ENCODE data around the gene MSLN.

MSLN gene

DNA sequence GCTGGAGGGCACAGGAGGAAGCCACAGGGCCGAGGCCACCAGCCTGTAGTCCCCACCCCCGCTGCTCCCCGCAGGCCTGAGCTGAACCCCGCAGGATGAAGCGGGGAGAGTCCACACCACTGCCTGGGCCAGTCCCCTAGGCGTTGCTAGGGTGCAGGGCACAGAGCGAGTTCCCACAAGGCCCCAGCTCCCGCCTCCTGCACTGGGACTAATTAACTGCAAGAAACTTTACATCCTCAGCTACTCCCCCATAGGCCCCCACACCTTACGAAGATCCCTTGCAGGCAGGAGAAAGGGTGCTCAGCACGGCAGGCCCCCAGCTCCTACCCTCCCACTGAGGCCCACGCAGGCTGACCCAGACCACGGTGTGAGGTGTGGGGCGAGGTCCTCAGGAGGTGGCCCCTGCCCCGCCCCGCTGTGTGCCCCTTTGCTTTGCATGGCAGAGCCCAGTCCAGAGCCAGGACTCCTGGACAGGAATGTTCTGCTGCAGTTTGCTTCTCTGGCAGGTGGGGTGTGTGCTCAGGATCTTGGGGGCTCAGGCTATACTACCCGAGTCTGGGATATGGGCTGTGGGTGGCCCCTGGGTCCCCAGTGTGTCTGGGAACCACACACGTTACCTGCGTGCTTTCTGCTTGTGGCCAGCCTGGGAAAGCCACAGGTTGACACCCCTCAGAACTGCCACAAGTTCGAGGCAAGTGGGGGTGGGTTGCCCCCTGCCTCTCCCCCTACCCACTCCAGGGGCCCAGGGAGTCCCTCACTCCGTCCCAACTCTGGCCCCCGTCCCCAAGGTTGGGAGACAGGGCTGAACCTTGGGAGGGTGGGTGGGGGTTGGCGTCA is 38.8 kb downstream of the MSLN start:
- no peaks in the 10 kb centered on the region for H3K36me3 ChIP-seq (ENCODE audit: control insufficient read depth in 1 of 2, insufficient read depth in 2 of 2, low read length in 2 of 2)
- H3K27ac ChIP-seq (ENCODE audit: low read depth, low read length) = no peak overlapping the region
- H3K27me3 ChIP-seq (ENCODE audit: control insufficient read depth in 1 of 2, insufficient read depth in 2 of 2, low read length in 2 of 2) = peaks cover 37 to 44% of the 10 kb centered on the region in 2 donors
- H3K4me1 ChIP-seq (ENCODE audit: control insufficient read depth in 1 of 2, insufficient read depth in 2 of 2, low read length in 2 of 2) = no peaks in the 10 kb centered on the region
- no peaks in the 10 kb centered on the region for H3K9me3 ChIP-seq (ENCODE audit: control insufficient read depth in 1 of 2, low read length in 2 of 2)
- H3K4me3 ChIP-seq (ENCODE audit: low read depth in 1 of 2, low read length in 2 of 2) = no peak overlapping the region
- no peak overlapping the region for H3K9ac ChIP-seq (ENCODE audit: low read depth in 1 of 2, low read length in 2 of 2)

DNA sequence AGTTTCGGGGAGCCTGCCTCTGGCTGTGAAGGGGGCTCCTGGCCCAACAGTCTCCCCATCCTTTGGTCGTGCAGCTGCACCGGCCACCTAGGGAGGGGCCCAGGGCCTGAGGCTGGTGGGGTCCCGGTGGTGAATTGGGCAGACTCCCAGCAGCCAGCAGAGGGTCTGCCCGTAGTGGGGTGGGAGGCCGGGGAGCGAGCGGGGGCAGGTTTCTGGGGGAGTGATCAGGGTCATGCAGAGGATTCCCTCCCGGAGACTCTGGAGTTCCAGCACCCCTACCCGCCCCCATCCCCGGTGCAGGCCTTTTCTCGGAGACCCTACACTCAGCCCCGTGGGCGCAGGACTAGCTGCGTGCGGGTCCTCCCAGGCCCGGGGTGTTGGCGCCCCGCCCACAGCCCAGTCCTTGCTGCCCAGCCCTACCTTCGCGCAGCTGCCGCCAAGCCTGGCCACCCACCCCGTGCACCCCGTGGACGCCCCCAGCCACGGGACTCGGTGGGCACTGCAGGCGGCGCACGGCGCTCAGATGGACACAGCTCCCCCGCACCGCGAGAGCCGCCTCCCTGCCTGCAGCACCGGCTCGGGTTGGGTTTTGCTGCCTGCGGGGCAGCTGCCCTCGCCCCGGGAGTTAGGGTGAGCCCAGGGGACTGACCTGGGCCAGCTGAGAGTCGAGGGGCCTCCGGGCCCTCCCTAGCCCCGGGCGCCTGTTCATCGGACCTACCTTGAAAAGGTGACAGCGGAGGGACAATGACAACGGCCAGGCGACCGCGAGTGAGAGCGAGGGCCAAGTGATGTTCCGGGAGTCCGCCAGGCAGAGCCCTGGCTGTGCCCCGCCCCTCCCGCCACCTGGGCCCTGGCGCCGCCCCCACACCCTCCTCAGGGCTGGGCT is 39.7 kb downstream of the MSLN start, which contains the start of gene GNG13:
Gene GNG13 (minus strand): TSS at position 787 of the 886 bp plus-strand sequence. CDS start 1,657 bp downstream, outside the sequence.
- Histone ChIP-seq H3K9me3 (ENCODE audit: control insufficient read depth in 1 of 2, low read length in 2 of 2) (no peaks in the 10 kb centered on the region), H3K27ac (ENCODE audit: low read depth, low read length) (no peak within 1 kb of the TSS), H3K4me3 (ENCODE audit: low read depth in 1 of 2, low read length in 2 of 2) (no peak within 1 kb of the TSS), H3K4me1 (ENCODE audit: control insufficient read depth in 1 of 2, insufficient read depth in 2 of 2, low read length in 2 of 2) (no peaks in the 10 kb centered on the region), H3K9ac (ENCODE audit: low read depth in 1 of 2, low read length in 2 of 2) (no peak within 1 kb of the TSS), H3K36me3 (ENCODE audit: control insufficient read depth in 1 of 2, insufficient read depth in 2 of 2, low read length in 2 of 2) (no peaks in the 10 kb centered on the region), H3K27me3 (ENCODE audit: control insufficient read depth in 1 of 2, insufficient read depth in 2 of 2, low read length in 2 of 2) (peaks cover 42 to 44% of the 10 kb centered on the region in 2 donors)

GRCh38 chr16:800834-801511 is 40.4 kb downstream of the MSLN start:
- Histone ChIP-seq H3K9me3 (ENCODE audit: control insufficient read depth in 1 of 2, low read length in 2 of 2) (no peaks in the 10 kb centered on the region), H3K27me3 (ENCODE audit: control insufficient read depth in 1 of 2, insufficient read depth in 2 of 2, low read length in 2 of 2) (peaks cover 42 to 44% of the 10 kb centered on the region in 2 donors), H3K4me3 (ENCODE audit: low read depth in 1 of 2, low read length in 2 of 2) (no peak overlapping the region), H3K9ac (ENCODE audit: low read depth in 1 of 2, low read length in 2 of 2) (no peak overlapping the region), H3K27ac (ENCODE audit: low read depth, low read length) (no peak overlapping the region), H3K4me1 (ENCODE audit: control insufficient read depth in 1 of 2, insufficient read depth in 2 of 2, low read length in 2 of 2) (no peaks in the 10 kb centered on the region), H3K36me3 (ENCODE audit: control insufficient read depth in 1 of 2, insufficient read depth in 2 of 2, low read length in 2 of 2) (no peaks in the 10 kb centered on the region)

- Histone ChIP-seq H3K9me3 (ENCODE audit: control insufficient read depth in 1 of 2, low read length in 2 of 2) (no peaks in the 10 kb centered on the region), H3K4me1 (ENCODE audit: control insufficient read depth in 1 of 2, insufficient read depth in 2 of 2, low read length in 2 of 2) (no peaks in the 10 kb centered on the region), H3K36me3 (ENCODE audit: control insufficient read depth in 1 of 2, insufficient read depth in 2 of 2, low read length in 2 of 2) (no peaks in the 10 kb centered on the region), H3K9ac (ENCODE audit: low read depth in 1 of 2, low read length in 2 of 2) (no peak overlapping the region), H3K27ac (ENCODE audit: low read depth, low read length) (no peak overlapping the region), H3K27me3 (ENCODE audit: control insufficient read depth in 1 of 2, insufficient read depth in 2 of 2, low read length in 2 of 2) (peaks cover 42 to 44% of the 10 kb centered on the region in 2 donors), H3K4me3 (ENCODE audit: low read depth in 1 of 2, low read length in 2 of 2) (no peak overlapping the region)
Measured at GRCh38 chr16:801584-802363, 41.2 kb downstream of the MSLN start.

DNA sequence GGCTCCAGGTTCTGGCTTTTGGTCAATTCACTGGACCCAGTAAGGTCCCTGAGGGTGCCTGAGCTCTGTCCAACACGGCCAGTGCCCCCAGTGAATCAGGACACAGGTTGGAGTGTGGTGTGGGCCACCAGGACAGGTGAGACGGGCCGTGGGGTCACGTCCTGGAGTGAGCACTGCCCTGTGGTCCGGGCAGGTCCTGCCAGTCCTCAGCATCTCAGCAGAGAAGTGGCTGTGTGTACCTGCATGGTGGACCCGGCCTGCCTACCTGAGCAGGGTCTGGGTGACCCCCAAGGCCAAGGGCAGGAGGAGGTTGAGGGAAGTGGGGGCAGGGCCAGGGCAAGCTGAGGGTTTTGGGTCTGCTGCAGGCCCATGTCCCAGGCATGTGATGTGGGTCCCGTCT is 41.9 kb downstream of the MSLN start:
- Histone ChIP-seq H3K4me3 (ENCODE audit: low read depth in 1 of 2, low read length in 2 of 2) (no peak overlapping the region), H3K27ac (ENCODE audit: low read depth, low read length) (no peak overlapping the region), H3K9me3 (ENCODE audit: control insufficient read depth in 1 of 2, low read length in 2 of 2) (no peaks in the 10 kb centered on the region), H3K9ac (ENCODE audit: low read depth in 1 of 2, low read length in 2 of 2) (no peak overlapping the region), H3K36me3 (ENCODE audit: control insufficient read depth in 1 of 2, insufficient read depth in 2 of 2, low read length in 2 of 2) (no peaks in the 10 kb centered on the region), H3K27me3 (ENCODE audit: control insufficient read depth in 1 of 2, insufficient read depth in 2 of 2, low read length in 2 of 2) (peaks cover 42 to 44% of the 10 kb centered on the region in 2 donors), H3K4me1 (ENCODE audit: control insufficient read depth in 1 of 2, insufficient read depth in 2 of 2, low read length in 2 of 2) (no peaks in the 10 kb centered on the region)

DNA sequence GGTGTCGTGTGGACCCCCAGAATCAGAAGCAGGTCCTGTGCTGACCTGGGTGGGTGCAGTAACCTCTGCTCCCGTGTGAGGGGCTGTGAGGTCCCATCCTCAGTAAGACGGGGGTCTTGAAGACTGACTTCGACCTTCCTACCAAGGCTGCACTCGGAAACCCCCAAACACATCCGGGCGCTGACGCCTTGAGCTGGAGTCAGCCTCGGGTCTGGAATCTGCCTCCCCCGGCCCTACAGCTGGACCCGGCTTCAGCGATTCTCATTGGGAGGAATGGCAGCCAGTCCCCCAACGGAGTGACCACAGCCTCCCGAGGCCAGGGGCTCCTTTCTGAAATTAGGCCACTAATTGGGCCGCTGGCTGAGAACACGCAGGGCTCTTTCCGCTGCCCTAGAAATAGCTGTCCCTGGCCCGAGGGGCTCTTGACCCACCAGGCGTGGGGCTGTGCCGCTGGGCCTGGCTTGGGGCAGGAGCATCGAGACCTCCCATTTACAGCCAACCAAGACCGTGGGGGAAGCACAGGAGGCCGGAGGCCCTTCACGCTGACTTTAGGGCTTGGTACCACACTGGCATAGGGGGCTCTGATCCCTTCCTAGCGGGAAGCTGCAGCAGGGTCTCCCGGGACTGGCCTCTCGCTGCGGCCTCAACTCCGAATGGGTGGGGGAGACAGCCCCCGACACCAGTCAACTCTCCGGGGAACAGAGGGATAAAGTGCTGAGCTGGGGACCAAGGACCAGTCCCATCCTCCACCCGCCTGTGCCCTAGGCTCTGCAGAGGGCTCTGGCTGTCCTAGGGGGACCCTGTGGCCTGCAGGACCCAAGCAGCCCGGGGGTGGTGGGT is 42.6 kb downstream of the MSLN start:
- no peak overlapping the region for H3K9ac ChIP-seq (ENCODE audit: low read depth in 1 of 2, low read length in 2 of 2)
- no peak overlapping the region for H3K4me3 ChIP-seq (ENCODE audit: low read depth in 1 of 2, low read length in 2 of 2)
- H3K4me1 ChIP-seq (ENCODE audit: control insufficient read depth in 1 of 2, insufficient read depth in 2 of 2, low read length in 2 of 2) = peaks cover 0 to 3% of the 10 kb centered on the region in 2 donors
- no peak overlapping the region for H3K27ac ChIP-seq (ENCODE audit: low read depth, low read length)
- H3K9me3 ChIP-seq (ENCODE audit: control insufficient read depth in 1 of 2, low read length in 2 of 2) = no peaks in the 10 kb centered on the region
- peaks cover 39 to 44% of the 10 kb centered on the region in 2 donors for H3K27me3 ChIP-seq (ENCODE audit: control insufficient read depth in 1 of 2, insufficient read depth in 2 of 2, low read length in 2 of 2)
- H3K36me3 ChIP-seq (ENCODE audit: control insufficient read depth in 1 of 2, insufficient read depth in 2 of 2, low read length in 2 of 2) = no peaks in the 10 kb centered on the region

DNA sequence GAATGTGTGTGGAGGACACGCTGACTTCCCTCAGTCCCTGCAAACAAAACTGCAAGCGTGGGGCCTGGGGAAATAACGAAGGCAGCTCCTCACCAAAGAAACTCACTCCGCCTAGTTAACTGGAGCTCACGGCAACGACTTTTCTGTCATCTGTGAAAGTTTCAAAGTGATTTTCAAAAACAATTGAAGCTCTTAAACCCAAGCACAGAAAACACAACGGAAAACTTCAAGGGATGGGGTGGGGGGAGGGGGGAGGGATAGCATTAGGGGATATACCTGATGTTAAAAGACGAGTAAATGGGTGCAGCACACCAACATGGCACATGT is 43.2 kb downstream of the MSLN start:
- Histone ChIP-seq H3K4me3 (ENCODE audit: low read depth in 1 of 2, low read length in 2 of 2) (no peak overlapping the region), H3K27ac (ENCODE audit: low read depth, low read length) (no peak overlapping the region), H3K9me3 (ENCODE audit: control insufficient read depth in 1 of 2, low read length in 2 of 2) (no peaks in the 10 kb centered on the region), H3K27me3 (ENCODE audit: control insufficient read depth in 1 of 2, insufficient read depth in 2 of 2, low read length in 2 of 2) (peaks cover 39 to 44% of the 10 kb centered on the region in 2 donors), H3K36me3 (ENCODE audit: control insufficient read depth in 1 of 2, insufficient read depth in 2 of 2, low read length in 2 of 2) (no peaks in the 10 kb centered on the region), H3K4me1 (ENCODE audit: control insufficient read depth in 1 of 2, insufficient read depth in 2 of 2, low read length in 2 of 2) (peaks cover 0 to 9% of the 10 kb centered on the region in 2 donors), H3K9ac (ENCODE audit: low read depth in 1 of 2, low read length in 2 of 2) (no peak overlapping the region)

DNA sequence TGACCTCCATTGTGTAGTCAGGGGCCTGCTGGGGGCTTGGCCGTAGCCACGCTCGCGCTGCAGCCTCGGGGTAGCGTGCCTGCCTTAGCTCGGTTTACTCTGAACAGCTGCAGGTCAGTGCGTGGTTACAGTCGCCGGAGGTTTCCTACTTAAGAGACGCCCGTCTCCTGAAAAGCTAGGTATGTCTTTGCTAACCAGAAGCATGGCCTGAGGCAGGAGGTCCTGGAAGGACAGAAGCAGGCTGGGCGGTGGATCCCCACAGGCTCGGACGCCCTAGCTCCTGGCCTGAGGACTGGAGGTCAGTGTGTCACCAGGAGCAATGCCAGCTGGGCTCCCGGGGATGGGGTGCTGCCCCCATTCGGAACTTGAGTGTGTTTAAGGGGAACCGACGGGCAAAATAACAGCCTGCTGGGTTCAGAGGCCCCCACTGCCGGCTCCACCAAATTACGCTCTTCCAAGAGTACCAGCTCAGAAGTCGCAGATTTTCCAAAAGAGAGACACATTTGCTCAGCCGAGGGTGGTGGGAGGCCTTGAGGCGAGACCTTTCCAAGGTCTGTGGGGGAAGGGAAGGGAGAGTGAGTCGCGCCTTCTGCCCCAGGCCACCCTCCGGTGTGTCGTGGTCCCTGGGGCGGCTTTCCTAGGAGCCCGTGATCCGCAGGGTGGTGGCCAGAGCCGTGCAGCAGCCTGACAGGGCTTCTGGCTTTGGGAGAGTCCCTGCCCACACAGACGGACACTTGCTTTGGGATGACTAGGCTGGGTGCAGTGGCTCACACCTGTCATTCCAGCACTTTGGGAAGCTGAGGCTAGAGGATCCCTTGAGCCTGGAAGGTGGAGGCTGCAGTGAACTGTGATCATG is 43.9 kb downstream of the MSLN start:
- H3K9me3 ChIP-seq (ENCODE audit: control insufficient read depth in 1 of 2, low read length in 2 of 2) = no peaks in the 10 kb centered on the region
- no peak overlapping the region for H3K4me3 ChIP-seq (ENCODE audit: low read depth in 1 of 2, low read length in 2 of 2)
- H3K27ac ChIP-seq (ENCODE audit: low read depth, low read length) = no peak overlapping the region
- H3K27me3 ChIP-seq (ENCODE audit: control insufficient read depth in 1 of 2, insufficient read depth in 2 of 2, low read length in 2 of 2) = peaks cover 36 to 38% of the 10 kb centered on the region in 2 donors
- H3K9ac ChIP-seq (ENCODE audit: low read depth in 1 of 2, low read length in 2 of 2) = no peak overlapping the region
- H3K4me1 ChIP-seq (ENCODE audit: control insufficient read depth in 1 of 2, insufficient read depth in 2 of 2, low read length in 2 of 2) = peaks cover 0 to 10% of the 10 kb centered on the region in 2 donors
- no peaks in the 10 kb centered on the region for H3K36me3 ChIP-seq (ENCODE audit: control insufficient read depth in 1 of 2, insufficient read depth in 2 of 2, low read length in 2 of 2)

All from duodenal mucosa (tissue), 2 donors.